ENCODE measurements around the gene PCBP3. TPM values are rescaled to one million over a fixed set of nuclear protein-coding genes. Genes with fewer than 3 reads are reported as not detected.

The PCBP3 gene
- total and polyA plus RNA-seq, 10 of the 15 experiments (the other 5 are each of a cell fraction or from before 2014, with no cell fraction given), result 0.09 to 1.3 (median 0.46) TPM; not detected in 3

GRCh38 chr21:45930231-45930760, 286.8 kb downstream of the PCBP3 start:
- H3K36me3 ChIP-seq (ENCODE audit: control insufficient read depth in 2 of 2, insufficient read depth in 2 of 2, low read length in 1 of 2), result no peaks in the 10 kb centered on the region
- in situ Hi-C loops (cut with MboI), result no loop called here
- ChIA-PET RAD21 (ENCODE audit: unreplicated experiment) (no interaction called here), SMC1A (ENCODE audit: uncharacterized antibody, unreplicated experiment) (no interaction called here), CTCF (no interaction called here), POLR2A (no interaction called here)
- no peaks in the 10 kb centered on the region for H3K4me1 ChIP-seq (ENCODE audit: control insufficient read depth, insufficient read depth, low read length)
- FAIRE-seq (no peak), ATAC-seq (no peak), DNase-seq (ENCODE audit: low read depth, low spot score) (no peak)
- no peak overlapping the region for H3K4me2 ChIP-seq (ENCODE audit: control insufficient read depth, insufficient read depth)
- H3K27me3 ChIP-seq (replicated peaks in 1 of 2; ENCODE audit: control insufficient read depth in 2 of 2, insufficient read depth in 2 of 2, low read length in 1 of 2), result no peaks in the 10 kb centered on the region; a peak in 1 of 4 replicates
- no peaks in the 10 kb centered on the region for H3K79me2 ChIP-seq (ENCODE audit: control insufficient read depth, insufficient read depth, low read length)
- TF ChIP-seq RELA (IDR thresholded peaks at IDR 0.05; ENCODE audit: borderline replicate concordance, partially characterized antibody) (no peak), CBX3 (IDR thresholded peaks at IDR 0.05; ENCODE audit: borderline replicate concordance, low read depth) (no peak), HCFC1 (IDR thresholded peaks at IDR 0.05; ENCODE audit: low read length) (no peak), ZNF207 (IDR thresholded peaks at IDR 0.05; ENCODE audit: borderline replicate concordance) (no peak), E2F4 (IDR thresholded peaks at IDR 0.05; ENCODE audit: low read depth, low read length) (no peak), NBN (IDR thresholded peaks at IDR 0.05) (no peak), GATAD2B (conservative IDR thresholded peaks at IDR 0.05; ENCODE audit: low read depth) (no peak), RFX5 (IDR thresholded peaks at IDR 0.05; ENCODE audit: low read depth, low read length) (no peak), STAT1 (conservative IDR thresholded peaks at IDR 0.05) (no peak), ZNF217 (IDR thresholded peaks at IDR 0.05) (no peak)
- no peak overlapping the region for H2AFZ ChIP-seq (ENCODE audit: control insufficient read depth, low read depth, low read length)
- intact Hi-C loops (cut with micrococcal nuclease; ENCODE audit: unreplicated experiment), result no loop called here
- WGBS (ENCODE audit: insufficient coverage, insufficient replicate concordance, low lambda C conversion rate, missing lambda C conversion rate), result 66% methylated on average over 16 of the region's 16 CpGs
- no peak overlapping the region for H3K9ac ChIP-seq (ENCODE audit: control insufficient read depth, insufficient read depth, low read length)
- no peak overlapping the region for H3K27ac ChIP-seq (ENCODE audit: control insufficient read depth, insufficient read depth)
- H4K20me1 ChIP-seq (ENCODE audit: control insufficient read depth, insufficient read depth), result no peaks in the 10 kb centered on the region
- no peak overlapping the region for H3K4me3 ChIP-seq
- no TSS peak for BruUV-seq (replicated peaks)
- H3K9me3 ChIP-seq (replicated peaks; ENCODE audit: control insufficient read depth, insufficient read depth, low read length), result no peaks in the 10 kb centered on the region; the same call in 2 of the 3 replicates

Measured in GM12878 (cell line).